K562 (cell line): ENCODE measurements around the gene ETV2. TPM values are rescaled to one million over a fixed set of nuclear protein-coding genes. Genes with fewer than 3 reads are reported as not detected.
A peak's percentile ranks its signal among the peaks of the same experiment; 100 is the strongest.

Experiments used
- GABPB1 ChIP-seq: sonication (generic); formaldehyde crosslinking; IDR thresholded peaks from 2 replicates; pipeline ENCODE4 v1.8.0; 2022; ENCODE audit warnings: mild to moderate bottlenecking, missing genetic modification reagents
- IRF2 ChIP-seq: sonication (generic); formaldehyde crosslinking; IDR thresholded peaks from 2 replicates; pipeline ENCODE4 v1.8.1; 2022; ENCODE audit warnings: mild to moderate bottlenecking, missing genetic modification reagents
- RAD21 ChIP-seq, 2 experiments: fragments of 250-450 bp in 1 of 2; fragments of 450-650 bp in 1 of 2; sonication (Bioruptor Pico) in 1 of 2; formaldehyde crosslinking in 1 of 2; IDR thresholded peaks in 1 of 2; conservative IDR thresholded peaks in 1 of 2; 2 replicates each; pipeline versions ENCODE4 v1.4.0 to v1.8.0; 2020 to 2022; ENCODE audit warnings: mild to moderate bottlenecking in 2 of 2, moderate library complexity in 1 of 2
- SFPQ ChIP-seq: fragments of 200-400 bp; formaldehyde crosslinking; IDR thresholded peaks from 2 replicates; pipeline ENCODE4 v1.6.1; 2017; ENCODE audit warnings: mild to moderate bottlenecking, low read depth, low read length, moderate library complexity
- ZNF316 ChIP-seq: fragments of 450-650 bp; IDR thresholded peaks from 2 replicates; pipeline ENCODE4 v1.6.1; 2016
- ZNF398 ChIP-seq: fragments of 250-450 bp; sonication (Bioruptor Pico); IDR thresholded peaks from 2 replicates; pipeline ENCODE4 v1.8.0; 2021; ENCODE audit warnings: moderate library complexity, mild to moderate bottlenecking, inconsistent platforms
- ZNF780A ChIP-seq: fragments of 250-450 bp; sonication (Bioruptor Pico); IDR thresholded peaks from 2 replicates; pipeline ENCODE4 v1.5.0; 2021; ENCODE audit warnings: mild to moderate bottlenecking
- polyA plus RNA-seq, 8 experiments: library from polyadenylated mRNA; depleted of rRNA in 4 of 8; stranded (reverse) in 5 of 8; unstranded in 3 of 8; fragments of >200 nt; fragmentation: Nextera tagmentation in 2 of 8; fragmentation: Illumina TruSeq in 1 of 8; extraction: Ambion mirVana in 2 of 8; extraction: Trizol in 1 of 8; gene quantifications; 2 replicates each; pipeline versions ENCODE4 v1.2.1 to v1.2.3, GENCODE V29; 2011 to 2014; ENCODE audit warnings: inconsistent platforms in 1 of 8, missing spikeins in 1 of 8
- total RNA-seq, 7 experiments: library from RNA; depleted of rRNA in 6 of 7; stranded (reverse); fragments of >200 nt in 6 of 7; fragmentation: Illumina TruSeq in 2 of 7; extraction: Trizol in 2 of 7; gene quantifications; 2 replicates each; pipeline versions ENCODE4 v1.2.1 to v1.2.3, GENCODE V29; 2011 to 2021; ENCODE audit warnings: low replicate concordance in 1 of 7
- TF ChIP-seq, protein P1 (sequence below): sonication (generic); formaldehyde crosslinking; IDR thresholded peaks from 2 replicates; pipeline ENCODE4 v1.4.0; 2020; ENCODE audit warnings: mild to moderate bottlenecking, missing genetic modification reagents
- TF ChIP-seq, protein P2 (sequence below): sonication (generic); formaldehyde crosslinking; IDR thresholded peaks from 2 replicates; pipeline ENCODE4 v1.8.0; 2022; ENCODE audit warnings: missing genetic modification reagents, mild to moderate bottlenecking, moderate library complexity, borderline replicate concordance

Gene ETV2
- total and polyA plus RNA-seq, 9 of the 15 experiments (the other 6 are each of a cell fraction or from before 2014, with no cell fraction given), result 0.11 to 3.7 (median 0.55) TPM

GRCh38 chr19:35618857-35619256 is 22.7 kb upstream of the ETV2 start (continued):
- TF ChIP-seq, protein P1, sequence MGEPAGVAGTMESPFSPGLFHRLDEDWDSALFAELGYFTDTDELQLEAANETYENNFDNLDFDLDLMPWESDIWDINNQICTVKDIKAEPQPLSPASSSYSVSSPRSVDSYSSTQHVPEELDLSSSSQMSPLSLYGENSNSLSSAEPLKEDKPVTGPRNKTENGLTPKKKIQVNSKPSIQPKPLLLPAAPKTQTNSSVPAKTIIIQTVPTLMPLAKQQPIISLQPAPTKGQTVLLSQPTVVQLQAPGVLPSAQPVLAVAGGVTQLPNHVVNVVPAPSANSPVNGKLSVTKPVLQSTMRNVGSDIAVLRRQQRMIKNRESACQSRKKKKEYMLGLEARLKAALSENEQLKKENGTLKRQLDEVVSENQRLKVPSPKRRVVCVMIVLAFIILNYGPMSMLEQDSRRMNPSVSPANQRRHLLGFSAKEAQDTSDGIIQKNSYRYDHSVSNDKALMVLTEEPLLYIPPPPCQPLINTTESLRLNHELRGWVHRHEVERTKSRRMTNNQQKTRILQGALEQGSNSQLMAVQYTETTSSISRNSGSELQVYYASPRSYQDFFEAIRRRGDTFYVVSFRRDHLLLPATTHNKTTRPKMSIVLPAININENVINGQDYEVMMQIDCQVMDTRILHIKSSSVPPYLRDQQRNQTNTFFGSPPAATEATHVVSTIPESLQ (CRISPR knock-in tag), result no peak
- no peak for TF ChIP-seq ZNF780A
- TF ChIP-seq RAD21 (CRISPR knock-in tag; conservative IDR thresholded peaks at IDR 0.05 in 1 of 2, IDR thresholded peaks at IDR 0.05 in 1 of 2), result peak in 1 of 2 experiments; percentile 6; a peak in 1 of 4 replicates
- TF ChIP-seq, protein P2, sequence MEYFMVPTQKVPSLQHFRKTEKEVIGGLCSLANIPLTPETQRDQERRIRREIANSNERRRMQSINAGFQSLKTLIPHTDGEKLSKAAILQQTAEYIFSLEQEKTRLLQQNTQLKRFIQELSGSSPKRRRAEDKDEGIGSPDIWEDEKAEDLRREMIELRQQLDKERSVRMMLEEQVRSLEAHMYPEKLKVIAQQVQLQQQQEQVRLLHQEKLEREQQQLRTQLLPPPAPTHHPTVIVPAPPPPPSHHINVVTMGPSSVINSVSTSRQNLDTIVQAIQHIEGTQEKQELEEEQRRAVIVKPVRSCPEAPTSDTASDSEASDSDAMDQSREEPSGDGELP (CRISPR knock-in tag), result 0 out of 2 replicates have a peak, but pooled peaks have one; percentile 20
- TF ChIP-seq IRF2, result no peak
- TF ChIP-seq GABPB1, result no peak
- TF ChIP-seq ZNF398 (CRISPR knock-in tag), result no peak
- TF ChIP-seq SFPQ, result no peak
- no peak for TF ChIP-seq ZNF316
